NCI-H128 (cell line): ENCODE data around the gene DRD3.

Experiments
- DNase-seq: peaks from one replicate; lab custom pipeline; 2025; ENCODE audit not compliant: unreplicated experiment; lab: John Stamatoyannopoulos, UW

DRD3 gene

DNA sequence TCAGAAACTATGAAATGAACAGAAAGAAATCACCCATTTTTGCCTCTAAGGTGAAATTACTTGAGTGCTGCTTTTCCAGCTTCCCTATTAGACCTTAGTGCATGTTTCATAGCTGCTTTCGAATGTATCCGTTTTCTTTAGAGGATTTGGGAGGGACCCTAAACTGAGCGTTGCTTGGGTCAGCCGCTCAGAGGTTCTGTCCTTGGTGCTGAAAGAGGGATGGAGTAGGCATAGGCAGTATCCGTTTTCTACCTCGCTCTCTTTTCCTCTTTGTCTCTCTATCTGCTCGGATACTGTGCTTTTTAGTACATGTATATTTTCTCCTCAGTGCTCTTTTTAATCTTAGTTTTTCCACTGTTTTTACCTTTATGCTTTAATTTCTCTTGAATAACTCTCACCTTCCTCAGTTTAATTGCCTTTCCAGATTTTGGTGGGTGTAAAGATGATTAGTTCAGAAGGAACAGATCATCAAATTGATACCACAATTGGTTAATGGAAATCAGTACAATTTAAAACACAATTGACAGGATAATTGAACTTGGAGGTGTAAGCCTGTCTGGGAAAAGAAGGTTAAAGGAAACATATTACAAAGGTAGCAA, at the start of gene DRD3:
Gene DRD3, minus strand, starts transcription at position 283 of the 599 bp plus-strand sequence. CDS start 7,060 bp downstream, outside the sequence.
- no peak for DNase-seq

DNA sequence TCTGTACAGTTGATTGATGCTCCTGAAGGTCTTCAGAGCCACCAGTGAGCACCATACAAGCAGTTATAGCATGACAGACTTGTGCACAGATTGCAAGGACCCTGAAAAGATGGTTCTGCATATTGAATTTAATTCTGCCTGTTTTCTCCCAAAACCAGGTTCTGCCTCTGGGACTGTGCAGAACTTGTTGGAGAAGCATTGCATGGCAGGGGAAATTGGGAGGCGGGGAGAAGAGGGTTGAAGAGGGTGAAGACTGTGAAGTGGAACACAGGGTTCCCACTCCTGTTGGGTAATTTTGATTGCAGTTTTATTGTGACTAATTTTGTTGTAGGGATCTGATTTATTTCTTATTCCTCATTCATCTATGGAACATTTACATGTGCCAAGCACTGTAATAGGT, 48.2 kb upstream of the DRD3 start:
- no peak for DNase-seq

DNA sequence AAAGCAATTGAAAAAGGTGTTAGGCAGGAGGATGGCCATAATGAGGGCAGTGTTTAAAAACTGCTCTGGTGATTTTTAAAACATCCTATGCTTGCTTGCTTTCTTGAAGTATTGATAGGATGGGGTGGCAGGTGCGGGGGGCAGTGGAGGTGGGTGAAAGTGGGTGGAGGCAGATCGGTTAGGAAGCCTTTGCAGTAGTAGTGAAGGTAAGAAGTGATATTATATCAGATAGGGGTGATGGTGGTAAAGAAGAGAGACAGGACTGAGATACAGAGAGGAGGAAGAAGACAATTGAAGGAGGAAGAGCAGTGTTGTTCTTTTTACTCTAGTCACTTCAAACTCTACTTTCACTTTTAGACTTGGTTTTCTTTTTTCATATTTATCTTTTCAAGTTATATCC, 47.5 kb upstream of the DRD3 start:
- DNase-seq, result no peak

DNA sequence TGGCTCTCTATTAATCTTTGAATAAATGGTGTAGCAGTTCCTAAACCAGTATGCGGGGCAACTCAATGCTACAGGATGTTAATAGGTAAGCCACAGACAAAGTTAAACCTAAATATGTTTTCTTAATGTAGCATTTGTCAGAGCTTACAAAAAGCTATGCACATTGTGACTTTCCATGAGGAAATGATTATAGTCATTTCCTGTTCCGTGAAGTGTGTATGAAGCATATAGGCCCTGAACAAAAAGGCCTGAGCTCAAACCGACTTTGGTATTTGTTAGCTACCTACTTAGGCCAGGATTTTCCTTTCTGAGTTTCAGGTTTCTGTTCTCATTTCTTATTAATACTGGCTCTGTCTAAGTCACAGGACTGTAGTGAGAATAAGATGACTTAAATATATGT, 44.3 kb upstream of the DRD3 start:
- DNase-seq, result no peak

DNA sequence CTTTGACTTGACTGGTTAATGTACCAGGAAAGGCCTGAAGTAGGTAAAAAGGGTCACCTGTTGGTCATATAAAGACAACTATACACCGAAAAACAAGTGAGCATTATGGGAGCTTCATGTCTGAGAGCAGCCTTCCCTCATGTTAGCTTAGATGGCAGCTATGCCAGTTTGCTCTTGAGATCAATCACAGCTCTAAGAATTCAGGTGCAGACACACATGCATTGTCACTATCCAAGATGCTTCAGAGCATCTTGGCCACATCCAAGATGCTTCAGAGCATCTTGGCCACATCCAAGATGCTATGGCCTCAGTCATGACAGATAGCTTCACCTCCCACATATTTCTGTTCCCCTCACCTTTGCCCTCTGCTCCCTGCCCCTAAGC, 43.0 kb upstream of the DRD3 start:
- no peak for DNase-seq

DNA sequence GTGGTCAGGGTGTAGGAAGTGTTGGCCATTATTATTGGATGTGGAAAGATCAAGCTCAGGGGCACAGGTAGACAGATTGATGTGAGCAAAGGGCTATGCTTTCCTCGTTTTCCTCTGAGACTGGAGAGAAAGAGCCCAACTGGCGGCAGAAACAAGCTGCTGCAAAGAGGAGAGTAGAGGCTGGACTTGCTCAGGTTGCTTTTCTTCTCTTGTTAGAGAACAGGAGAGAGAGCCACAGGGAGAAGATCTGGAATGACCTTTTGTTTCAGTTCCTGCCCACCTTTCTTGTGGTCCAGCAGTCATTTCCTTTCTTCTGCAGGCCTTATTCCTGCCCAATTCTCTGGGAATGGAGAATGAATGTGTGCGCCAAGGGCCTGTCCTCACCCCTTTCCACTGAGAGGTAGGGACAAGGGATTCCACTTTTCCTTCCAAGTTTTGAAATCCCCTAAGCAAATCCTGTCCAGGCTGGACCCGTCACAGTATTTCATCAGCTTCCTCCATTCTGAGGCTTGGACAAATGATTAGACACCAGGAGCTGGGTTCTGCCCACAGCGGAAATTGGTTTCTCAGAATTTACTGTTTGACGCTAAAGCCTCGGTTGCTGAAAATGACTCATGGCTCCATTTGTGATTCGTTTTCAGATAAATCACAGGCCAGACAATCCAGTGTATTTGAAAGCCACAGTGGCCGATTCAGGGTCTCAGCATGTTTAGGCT, 42.5 kb upstream of the DRD3 start:
- DNase-seq, result no peak

DNA sequence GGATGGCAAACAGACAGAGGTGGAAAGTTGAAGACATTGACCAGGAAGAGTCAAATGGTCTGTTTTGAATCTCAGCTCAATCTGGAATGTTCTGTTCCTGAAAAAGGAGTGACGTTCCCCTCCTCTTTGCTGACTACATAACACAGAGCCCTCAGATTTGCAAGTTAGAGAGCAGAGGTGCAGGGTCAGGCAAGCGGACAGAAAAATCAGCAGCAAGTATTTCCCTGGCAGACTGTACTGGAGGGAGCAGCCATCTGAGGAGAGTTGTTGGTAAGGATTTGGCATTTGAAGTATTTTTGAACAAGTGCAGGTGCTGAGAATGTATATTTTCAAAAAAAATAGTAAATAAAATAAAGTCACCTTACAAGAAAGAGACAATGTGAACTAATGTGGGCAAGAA, 40.9 kb upstream of the DRD3 start:
- DNase-seq, result no peak

DNA sequence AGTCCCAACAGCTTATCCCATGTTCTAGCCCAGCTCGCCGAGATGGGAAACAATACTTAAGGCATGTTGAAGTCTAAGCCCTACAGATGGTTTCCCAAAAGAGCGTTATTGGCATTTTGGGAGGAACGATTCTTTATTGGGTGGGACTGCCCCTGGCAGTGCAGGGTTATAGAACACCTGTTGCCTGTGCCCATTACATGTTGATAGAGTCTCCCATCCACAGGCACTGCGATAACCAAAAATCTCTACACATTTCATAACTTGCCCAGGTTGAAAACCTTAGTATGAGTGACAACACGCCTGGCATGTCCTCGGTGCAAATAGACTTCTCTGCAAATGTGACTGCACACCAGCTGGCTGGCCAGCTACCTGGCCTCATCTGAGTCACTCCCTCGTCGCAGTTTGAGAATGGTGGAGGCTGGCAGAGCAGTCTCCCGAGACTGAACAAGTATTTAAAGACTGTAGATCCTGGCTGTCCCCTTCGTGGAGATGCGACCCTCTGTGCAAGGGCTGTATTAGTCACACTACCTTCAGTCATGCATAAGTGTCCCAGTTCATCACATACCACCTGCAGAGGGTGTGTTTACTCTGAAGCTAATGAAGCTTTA, 39.8 kb upstream of the DRD3 start:
- DNase-seq, result no peak

DNA sequence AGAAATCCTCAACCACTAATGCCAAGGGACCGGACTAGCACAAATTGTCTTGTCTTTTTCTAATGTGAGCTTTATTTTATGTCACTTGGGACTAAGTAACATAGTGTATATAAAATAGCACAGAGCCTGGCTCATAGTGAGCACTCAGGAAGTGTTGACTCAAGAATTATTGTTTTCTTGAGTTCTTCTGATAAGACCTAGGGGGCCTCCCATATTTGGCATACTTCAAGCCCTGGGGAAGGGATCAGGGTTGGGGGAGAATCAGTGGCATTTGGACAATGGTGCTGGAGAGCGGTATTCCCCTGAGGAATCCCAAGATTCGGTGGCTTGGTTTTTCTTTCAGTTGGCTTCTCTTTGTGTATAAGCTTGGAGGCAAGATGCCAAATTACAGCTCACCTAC, 39.2 kb upstream of the DRD3 start:
- DNase-seq, result no peak

DNA sequence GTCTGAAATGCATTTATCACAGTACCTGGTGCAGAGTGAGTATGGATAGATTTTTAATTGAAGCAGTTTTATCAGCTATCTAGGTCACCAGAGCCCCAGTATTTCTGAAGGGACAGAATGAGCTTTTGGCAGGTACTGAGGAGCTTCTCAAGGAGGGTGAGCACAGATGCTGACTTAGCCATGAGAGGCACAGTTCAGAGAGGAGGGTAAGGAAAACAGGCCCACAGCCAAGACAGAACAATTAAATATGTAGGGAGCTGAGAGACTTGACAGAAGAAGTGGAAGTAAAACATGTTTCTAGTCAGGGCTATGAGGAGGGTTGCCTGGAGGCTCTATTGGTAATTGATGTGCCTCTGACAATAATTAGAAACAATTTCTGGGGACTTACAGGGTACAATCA, 38.4 kb upstream of the DRD3 start:
- no peak for DNase-seq

DNA sequence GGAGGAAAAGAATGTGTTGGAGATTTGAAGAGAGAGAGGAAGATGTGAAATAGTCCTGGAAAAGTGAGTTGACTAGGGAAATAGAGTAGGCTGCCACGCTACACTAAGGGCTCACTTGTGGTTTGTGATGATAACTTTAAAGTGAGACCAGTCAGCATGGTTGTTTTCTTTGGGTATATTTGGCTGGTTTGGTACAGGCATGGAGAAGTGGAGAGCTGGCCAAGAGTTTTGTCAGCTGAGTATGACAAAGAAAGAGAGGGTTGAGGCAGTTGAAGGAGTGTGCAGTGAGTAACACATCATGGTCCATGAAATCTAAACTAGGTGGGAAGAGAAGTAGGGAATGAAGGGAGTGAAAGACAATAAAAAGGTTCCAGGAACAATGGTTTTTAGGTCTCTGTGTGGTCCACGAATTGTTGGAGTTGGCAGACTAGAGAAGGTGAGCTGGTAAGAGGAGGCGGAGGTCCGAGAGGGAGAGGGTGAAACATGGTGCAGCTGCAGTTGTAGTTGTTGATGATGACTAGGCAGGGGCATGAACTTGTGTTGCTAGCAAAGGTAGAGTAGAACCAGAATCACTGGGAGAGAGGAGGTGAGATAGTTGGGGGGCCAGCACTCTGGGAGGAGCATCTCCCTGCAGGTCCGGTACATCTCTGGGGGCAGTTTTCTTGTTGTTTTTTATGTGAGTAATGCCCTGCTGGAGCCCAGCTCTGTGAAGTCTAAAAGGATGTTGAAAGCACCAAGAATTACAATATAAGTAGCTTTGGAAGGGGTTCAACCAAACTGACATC, 37.5 kb upstream of the DRD3 start:
- no peak for DNase-seq

DNA sequence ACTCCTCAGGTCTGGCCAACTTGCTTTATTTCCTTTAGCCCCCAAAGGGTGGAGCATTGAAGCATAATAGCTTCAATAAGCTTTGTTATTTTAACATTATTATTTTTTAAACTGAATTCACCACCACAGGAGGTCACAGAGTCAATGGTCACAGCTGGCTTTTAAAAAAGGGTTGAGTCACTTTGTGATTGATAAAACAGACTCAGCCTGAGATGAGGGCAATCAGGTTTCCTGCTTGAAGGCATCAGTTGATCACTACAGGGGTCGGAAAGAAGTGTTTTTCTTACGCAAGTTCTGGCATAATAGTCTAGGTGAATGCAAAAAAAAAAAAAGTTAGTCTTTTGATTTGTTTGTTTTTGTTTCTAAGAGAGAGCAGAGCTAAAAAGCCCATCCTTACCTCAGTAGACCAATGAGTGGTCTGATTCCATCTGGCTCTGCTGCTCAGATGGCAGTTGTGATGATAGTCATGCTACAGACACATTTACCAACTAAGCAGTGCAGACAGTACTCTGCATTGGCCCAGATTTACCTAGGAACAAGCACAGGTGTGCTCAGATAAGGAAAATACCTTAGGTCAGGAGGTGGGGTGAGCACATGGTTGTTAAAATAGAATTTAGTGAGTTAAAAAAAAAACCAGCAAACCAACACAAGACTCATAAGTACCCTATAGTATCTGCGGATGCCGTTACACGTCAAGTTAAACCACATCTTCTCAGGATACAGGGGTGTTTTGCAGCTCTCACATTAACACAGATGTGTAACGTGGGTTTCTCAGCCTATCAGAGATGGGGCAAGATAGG, 35.9 kb upstream of the DRD3 start:
- no peak for DNase-seq

DNA sequence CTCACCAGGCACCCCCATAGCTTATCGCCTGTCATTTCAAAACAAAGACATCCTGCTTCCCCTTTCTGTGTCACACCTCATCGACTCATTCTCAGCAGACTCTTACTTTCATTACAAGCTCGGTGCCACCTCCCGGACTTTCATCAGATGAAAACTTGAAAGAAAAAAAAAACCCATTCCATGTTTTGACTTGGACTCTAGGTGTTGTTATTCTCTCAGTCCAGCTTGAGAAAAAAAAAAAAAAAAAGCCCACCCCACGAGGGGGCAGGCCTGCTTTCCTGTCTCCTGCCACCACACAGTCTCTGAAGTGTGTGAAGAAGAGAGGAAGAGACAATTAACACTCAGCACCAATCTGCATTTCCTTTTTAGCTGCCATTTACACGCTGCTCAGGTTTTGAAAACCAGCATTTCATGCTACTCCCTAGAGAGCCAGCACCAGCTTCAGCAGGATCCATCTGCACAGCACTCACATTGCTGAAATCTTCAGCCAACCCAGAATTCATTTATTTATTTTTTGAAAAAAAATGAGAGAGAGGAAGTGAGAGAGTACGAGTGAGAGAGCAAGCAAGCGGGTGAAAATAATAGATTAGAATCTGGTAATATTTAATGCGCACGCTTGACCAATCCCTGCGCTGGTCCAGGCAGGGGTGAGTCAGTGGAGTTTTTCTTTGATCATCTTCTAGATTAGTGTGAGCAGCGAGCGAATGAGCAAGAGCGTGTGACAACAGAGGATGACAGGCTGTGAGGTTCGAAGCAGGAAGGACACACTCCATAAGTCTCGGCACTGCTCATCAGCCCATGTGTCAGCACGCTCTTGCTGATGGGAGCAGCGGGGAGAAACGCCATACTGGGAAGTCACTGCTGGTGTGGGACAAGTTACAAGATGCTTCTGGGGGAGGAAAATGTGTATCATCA, 35.0 kb upstream of the DRD3 start:
- no peak for DNase-seq

DNA sequence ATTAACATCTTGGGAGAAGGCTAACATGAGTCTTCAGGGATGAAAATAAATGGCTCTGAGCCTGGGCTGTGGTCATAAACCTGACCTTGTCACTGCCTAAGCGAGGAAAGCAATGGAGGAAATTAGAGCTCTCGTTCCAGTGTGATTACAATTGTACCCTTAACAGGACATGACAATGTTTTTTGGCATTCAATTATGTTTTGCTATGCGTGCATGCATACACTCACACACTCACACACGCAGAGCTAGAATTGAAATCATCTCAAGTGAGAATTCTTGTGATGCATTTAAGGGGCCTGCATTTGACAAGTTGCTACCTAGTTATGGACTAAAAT, 34.4 kb upstream of the DRD3 start:
- no peak for DNase-seq

DNA sequence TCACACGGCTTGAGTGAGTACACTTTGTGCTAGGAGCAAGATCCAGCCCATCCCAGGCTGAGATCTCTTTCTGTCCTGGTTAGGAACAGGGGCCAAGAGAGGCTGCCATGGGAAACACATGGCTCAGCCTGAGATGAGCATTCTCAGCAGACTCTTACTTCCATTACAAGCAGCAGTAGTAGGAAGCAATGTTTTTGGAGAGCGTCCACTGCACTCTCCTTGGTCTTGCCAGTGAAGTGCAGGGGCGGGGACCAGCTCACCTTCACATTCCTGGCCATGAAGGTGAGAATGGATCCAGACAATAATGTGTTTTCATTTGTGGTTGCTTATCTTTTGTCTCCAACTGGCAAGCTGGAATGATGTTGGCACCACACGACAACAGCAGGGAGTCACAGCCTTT, 33.8 kb upstream of the DRD3 start:
- DNase-seq, result no peak

DNA sequence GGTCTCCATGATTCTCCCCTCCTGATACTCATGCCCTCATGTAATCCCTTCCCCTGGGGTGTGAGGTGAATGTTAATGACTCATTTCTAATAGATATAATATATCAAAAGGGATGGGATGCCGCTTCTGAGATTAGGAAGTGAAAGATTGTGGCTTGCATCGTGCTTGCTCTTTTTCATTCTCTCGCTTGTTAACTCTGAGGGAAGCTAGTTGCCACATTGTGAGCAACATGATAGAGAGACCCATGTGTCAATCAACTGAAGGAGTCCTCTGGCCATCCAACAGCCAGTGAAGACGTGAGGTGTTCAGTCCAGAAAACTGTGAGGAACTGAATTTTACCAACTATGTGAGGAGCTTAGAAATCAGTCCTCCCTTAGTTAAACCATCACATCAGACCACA, 28.9 kb upstream of the DRD3 start:
- DNase-seq, result no peak

DNA sequence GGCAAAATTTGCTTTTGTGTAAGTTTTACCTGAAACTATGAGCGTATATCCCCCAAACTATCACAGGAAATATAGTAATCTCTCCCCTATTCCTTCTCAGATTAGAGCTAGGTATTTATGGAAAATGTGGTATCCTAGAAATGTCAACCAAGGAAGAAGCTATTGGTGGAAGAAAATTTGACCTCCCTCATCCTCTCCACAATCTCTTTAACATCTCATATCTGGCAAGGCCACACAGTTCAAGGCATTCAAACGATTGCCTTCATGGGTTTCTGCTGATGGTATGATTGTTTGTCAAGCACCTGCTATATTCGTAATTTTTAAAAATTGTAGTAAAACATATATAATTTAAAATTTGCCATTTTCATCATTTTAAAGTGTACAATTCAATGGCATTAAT, 27.5 kb upstream of the DRD3 start:
- DNase-seq, result no peak

DNA sequence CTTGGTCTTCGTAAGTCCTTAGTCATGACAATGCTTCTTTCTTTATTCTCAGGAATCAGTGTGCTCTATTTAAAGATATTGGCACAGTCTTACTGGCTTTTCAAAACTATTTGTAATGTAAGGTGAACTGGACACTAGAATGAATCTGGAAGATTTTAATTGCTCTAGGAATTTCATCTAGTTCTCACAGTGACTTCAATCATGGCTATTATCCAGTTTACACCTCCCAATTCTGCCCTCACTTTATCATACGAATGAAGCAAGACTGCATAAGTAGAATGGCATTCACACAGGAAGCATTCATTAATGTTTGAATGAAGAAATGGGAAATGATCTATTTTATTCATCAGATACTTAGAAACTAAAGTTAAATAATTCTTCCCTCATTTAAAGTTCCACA, 26.7 kb upstream of the DRD3 start:
- DNase-seq, result no peak

DNA sequence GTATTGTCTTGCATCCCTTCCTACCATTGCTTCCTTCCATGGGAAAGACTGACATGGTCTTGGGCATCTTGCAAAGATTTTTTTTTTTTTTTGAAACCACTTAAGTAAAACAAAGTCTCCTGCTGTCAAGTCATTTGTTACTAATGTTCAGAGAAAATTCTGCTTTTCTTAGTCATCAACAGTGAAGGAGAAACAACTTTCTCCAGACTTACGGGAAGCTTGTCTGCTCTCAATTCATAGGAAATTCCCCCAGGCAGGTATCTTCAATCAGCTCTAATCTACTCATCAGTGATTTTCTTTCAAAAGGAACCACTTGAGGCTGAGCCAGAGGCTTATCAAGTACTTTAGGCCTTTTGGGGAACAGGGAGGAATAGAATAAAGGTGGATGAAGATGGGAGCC, 15.9 kb upstream of the DRD3 start:
- DNase-seq, result no peak

DNA sequence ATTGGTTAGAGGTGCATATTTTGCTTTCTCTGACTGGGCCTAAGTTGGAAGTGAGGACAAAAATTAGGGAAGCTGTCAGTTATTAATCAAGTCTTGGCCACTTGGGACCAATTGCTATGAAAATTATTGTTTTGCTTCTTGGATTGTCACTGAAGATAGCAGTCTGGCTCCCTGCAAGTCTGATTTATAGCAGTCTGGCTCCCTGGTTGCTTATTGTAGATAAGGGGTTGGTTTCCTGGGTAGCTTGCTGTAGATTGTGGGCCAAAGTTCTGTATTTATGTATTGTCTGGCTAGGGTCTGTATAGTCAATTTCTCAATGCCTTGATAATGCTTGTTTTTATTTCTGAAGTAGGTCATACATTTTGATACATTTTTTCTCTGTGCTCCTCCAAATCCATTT, 13.3 kb upstream of the DRD3 start:
- no peak for DNase-seq
